GM18951 (cell line): ENCODE data around the gene HPCAL1.

Experiments used
- POLR2A ChIP-seq: IDR thresholded peaks from 4 replicates; pipeline ENCODE4 v1.6.1; 2011; ENCODE audit warnings: mild to moderate bottlenecking; ENCODE audit not compliant: insufficient read length, insufficient read depth; ENCODE audit errors: extremely low read depth
- in situ Hi-C: fragments of 300-500 bp; cut with MboI; formaldehyde crosslinking; loops from one replicate; pipeline ENCODE4 v1.12.0; 2022; ENCODE audit warnings: low sequenced_read_pairs, mixed read lengths, inconsistent platforms; ENCODE audit not compliant: unreplicated experiment

HPCAL1 gene

GRCh38 chr2:10396464-10396863 lies 93.8 kb downstream of the HPCAL1 start:
- in situ Hi-C loops, result no loop called here

GRCh38 chr2:10397297-10397875 lies 94.7 kb downstream of the HPCAL1 start:
- TF ChIP-seq POLR2A, result no peak
- in situ Hi-C loops, result no loop called here

More at GRCh38 chr2:10396464-10396863, 93.8 kb downstream of the HPCAL1 start:
- TF ChIP-seq POLR2A, result no peak

- in situ Hi-C loops, result no loop called here
- TF ChIP-seq POLR2A, result no peak
These were observed 95.2 kb downstream of the HPCAL1 start for GRCh38 chr2:10397878-10398277.

GRCh38 chr2:10398496-10398895 lies 95.8 kb downstream of the HPCAL1 start:
- no peak for TF ChIP-seq POLR2A
- in situ Hi-C loops, result no loop called here

GRCh38 chr2:10399358-10399757 lies 96.7 kb downstream of the HPCAL1 start:
- in situ Hi-C loops, result no loop called here
- no peak for TF ChIP-seq POLR2A

GRCh38 chr2:10400002-10400401 lies 97.3 kb downstream of the HPCAL1 start:
- no peak for TF ChIP-seq POLR2A
- in situ Hi-C loops, result loop anchor here (10.0 kb wide), 1 partner anchor 95 kb away; the partner anchor contains the start of gene HPCAL1

GRCh38 chr2:10400568-10400977 lies 97.9 kb downstream of the HPCAL1 start:
- in situ Hi-C loops, result loop anchor here (10.0 kb wide), 1 partner anchor 96 kb away; the partner anchor contains the start of gene HPCAL1
- no peak for TF ChIP-seq POLR2A

- TF ChIP-seq POLR2A, result no peak
- in situ Hi-C loops, result loop anchor here (10.0 kb wide), 1 partner anchor 96 kb away; the partner anchor contains the start of gene HPCAL1
These were observed 98.6 kb downstream of the HPCAL1 start for GRCh38 chr2:10400978-10401951.

- no peak for TF ChIP-seq POLR2A
- in situ Hi-C loops, result loop anchor here (10.0 kb wide), 1 partner anchor 97 kb away; the partner anchor contains the start of gene HPCAL1
These were observed 99.4 kb downstream of the HPCAL1 start for GRCh38 chr2:10402062-10402585.

- in situ Hi-C loops, result loop anchor here (10.0 kb wide), 1 partner anchor 98 kb away; the partner anchor contains the start of gene HPCAL1
- no peak for TF ChIP-seq POLR2A
These were observed 100.0 kb downstream of the HPCAL1 start for GRCh38 chr2:10402653-10403215.

GRCh38 chr2:10404324-10405143 lies 101.8 kb downstream of the HPCAL1 start:
- in situ Hi-C loops, result loop anchor here (10.0 kb wide), 1 partner anchor 100 kb away; the partner anchor contains the start of gene HPCAL1
- TF ChIP-seq POLR2A, result no peak

GRCh38 chr2:10405448-10405847 lies 102.7 kb downstream of the HPCAL1 start:
- no peak for TF ChIP-seq POLR2A
- in situ Hi-C loops, result loop anchor here (10.0 kb wide), 1 partner anchor 101 kb away; the partner anchor contains the start of gene HPCAL1

- in situ Hi-C loops, result loop anchor here (10.0 kb wide), 1 partner anchor 101 kb away; the partner anchor contains the start of gene HPCAL1
- TF ChIP-seq POLR2A, result no peak
These were observed 103.3 kb downstream of the HPCAL1 start for GRCh38 chr2:10406016-10406415.
